GM12878 (cell line): ENCODE results near the gene SLC12A6. TPM values are rescaled to one million over a fixed set of nuclear protein-coding genes. Genes with fewer than 3 reads are reported as not detected.
"Not testable (repeated sequence)": the region's sequence is repeated elsewhere in the genome, so short reads cannot be mapped to it uniquely, and the experiment has no call there.

Experiments used
- ATAC-seq: fragments of 200-7000 bp; cut with Tn5 transposase; 3 replicates; pipeline ENCODE4 v1.9.1; 2020; ENCODE audit warnings: mild to moderate bottlenecking, moderate library complexity
- BruUV-seq: library from RNA; stranded (reverse); fragments of 400-500 nt; replicated peaks from 2 replicates; lab custom pipeline; 2021; lab: Mats Ljungman, UMichigan
- CTCF ChIA-PET: fragments of 300-600 bp; sonication (Branson Sonifier 250); formaldehyde crosslinking; extraction: SDS; loops from one replicate; lab custom pipeline; 2021; ENCODE audit warnings: inconsistent platforms; lab: Yijun Ruan, JAX
- POLR2A ChIA-PET: fragments of 350-600 bp; formaldehyde crosslinking; extraction: SDS; loops from one replicate; lab custom pipeline; 2021; ENCODE audit warnings: inconsistent platforms; lab: Charles Lee
- RAD21 ChIA-PET: fragments of 300-600 bp; sonication (Branson Sonifier 250); formaldehyde crosslinking; loops from one replicate; lab custom pipeline; 2023; ENCODE audit warnings: antibody characterized with exemption; ENCODE audit not compliant: unreplicated experiment; lab: Charles Lee
- SMC1A ChIA-PET: fragments of 300-600 bp; sonication (Branson Sonifier 250); formaldehyde crosslinking; loops from one replicate; lab custom pipeline; 2023; ENCODE audit not compliant: unreplicated experiment, uncharacterized antibody; lab: Charles Lee
- DNase-seq: peaks from one replicate; pipeline ENCODE4 v3.0.0-alpha.2; 2011; ENCODE audit warnings: low read depth, low spot score
- FAIRE-seq: peaks from 3 replicates; lab custom pipeline; 2011; peaks lifted over from hg19 to GRCh38; lab: Jason Lieb, UNC
- H2AFZ ChIP-seq: 2 replicates; pipeline ENCODE4 v1.6.0; 2011; ENCODE audit warnings: low read depth, low read length, control low read depth; ENCODE audit not compliant: control insufficient read depth
- H3K27ac ChIP-seq: 2 replicates; pipeline ENCODE4 v1.5.1; 2011; ENCODE audit warnings: control low read depth; ENCODE audit not compliant: control insufficient read depth, insufficient read depth
- H3K27me3 ChIP-seq, 2 experiments: replicated peaks in 1 of 2; 2 replicates each; pipeline versions ENCODE4 v1.6.0 to v1.6.1; 2011; ENCODE audit warnings: low read length in 1 of 2; ENCODE audit not compliant: control insufficient read depth in 2 of 2, insufficient read depth in 2 of 2
- H3K36me3 ChIP-seq, 2 experiments: 2 replicates each; pipeline ENCODE4 v1.5.1; 2011; ENCODE audit warnings: low read length in 1 of 2; ENCODE audit not compliant: control insufficient read depth in 2 of 2, insufficient read depth in 2 of 2
- H3K4me1 ChIP-seq: 2 replicates; pipeline ENCODE4 v1.6.1; 2011; ENCODE audit warnings: mild to moderate bottlenecking, low read length, moderate library complexity, mixed read lengths; ENCODE audit not compliant: control insufficient read depth, insufficient read depth
- H3K4me2 ChIP-seq: 2 replicates; pipeline ENCODE4 v1.6.0; 2011; ENCODE audit warnings: control low read depth; ENCODE audit not compliant: control insufficient read depth, insufficient read depth
- H3K4me3 ChIP-seq: fragments of 200-600 bp; sonication (generic); 2 replicates; pipeline ENCODE4 v1.5.1; 2016
- H3K79me2 ChIP-seq: 2 replicates; pipeline ENCODE4 v1.6.0; 2011; ENCODE audit warnings: low read length; ENCODE audit not compliant: control insufficient read depth, insufficient read depth
- H3K9ac ChIP-seq: 2 replicates; pipeline ENCODE4 v1.8.0; 2011; ENCODE audit warnings: low read length, control low read depth, mixed read lengths; ENCODE audit not compliant: control insufficient read depth, insufficient read depth
- H3K9me3 ChIP-seq: replicated peaks from 3 replicates; pipeline ENCODE4 v1.5.1; 2011; ENCODE audit warnings: mild to moderate bottlenecking, low read length; ENCODE audit not compliant: control insufficient read depth, insufficient read depth
- H4K20me1 ChIP-seq: 2 replicates; pipeline ENCODE4 v1.6.0; 2011; ENCODE audit not compliant: control insufficient read depth, insufficient read depth
- CBFB ChIP-seq: IDR thresholded peaks from 2 replicates; pipeline ENCODE4 v1.6.1; 2016; ENCODE audit warnings: antibody characterized with exemption, low read depth
- DPF2 ChIP-seq: fragments of 450-650 bp; IDR thresholded peaks from 2 replicates; pipeline ENCODE4 v1.6.1; 2017; ENCODE audit warnings: mild to moderate bottlenecking
- EED ChIP-seq: sonication (generic); IDR thresholded peaks from 2 replicates; pipeline ENCODE4 v1.6.1; 2016; ENCODE audit warnings: antibody characterized with exemption, low read depth
- HCFC1 ChIP-seq: fragments of 150-350 bp; IDR thresholded peaks from 2 replicates; pipeline ENCODE4 v1.6.1; 2014; ENCODE audit warnings: low read length
- HDAC6 ChIP-seq: fragments of 200-600 bp; sonication (generic); IDR thresholded peaks from one replicate; pipeline ENCODE4 v1.8.0; 2017; ENCODE audit warnings: antibody characterized with exemption; ENCODE audit not compliant: unreplicated experiment
- KAT2A ChIP-seq: conservative IDR thresholded peaks from 2 replicates; pipeline ENCODE4 v1.6.1; 2011; ENCODE audit warnings: low read depth, low read length; ENCODE audit not compliant: control insufficient read depth
- MTA2 ChIP-seq: fragments of 450-650 bp; IDR thresholded peaks from 2 replicates; pipeline ENCODE4 v1.6.1; 2016; ENCODE audit warnings: low read depth, mild to moderate bottlenecking, moderate library complexity
- NR2C2 ChIP-seq: IDR thresholded peaks from 2 replicates; pipeline ENCODE4 v1.6.1; 2011; ENCODE audit warnings: borderline replicate concordance, low read depth; ENCODE audit not compliant: control insufficient read depth, insufficient read length
- NR2F1 ChIP-seq: fragments of 450-650 bp; conservative IDR thresholded peaks from 2 replicates; pipeline ENCODE4 v1.6.1; 2017; ENCODE audit warnings: mild to moderate bottlenecking
- PML ChIP-seq: IDR thresholded peaks from 2 replicates; pipeline ENCODE4 v1.6.1; 2012; ENCODE audit warnings: low read length, inconsistent platforms
- RELA ChIP-seq: fragments of 450-650 bp; IDR thresholded peaks from 2 replicates; pipeline ENCODE4 v1.8.0; 2014; ENCODE audit warnings: borderline replicate concordance; ENCODE audit not compliant: partially characterized antibody
- SP1 ChIP-seq: IDR thresholded peaks from one replicate; pipeline ENCODE4 v1.6.1; 2011; ENCODE audit warnings: low read depth, low read length
- SUPT20H ChIP-seq: IDR thresholded peaks from 2 replicates; pipeline ENCODE4 v1.6.1; 2011; ENCODE audit warnings: low read depth, mild to moderate bottlenecking, low read length, moderate library complexity, borderline replicate concordance; ENCODE audit not compliant: control insufficient read depth
- SUZ12 ChIP-seq: fragments of 200-600 bp; sonication (generic); IDR thresholded peaks from one replicate; pipeline ENCODE4 v1.6.1; 2018; ENCODE audit warnings: antibody characterized with exemption, mild to moderate bottlenecking; ENCODE audit not compliant: unreplicated experiment
- USF2 ChIP-seq: IDR thresholded peaks from 2 replicates; pipeline ENCODE4 v1.6.1; 2011; ENCODE audit warnings: low read depth, low read length, improper control_type of control experiment, borderline replicate concordance
- YBX1 ChIP-seq: fragments of 450-650 bp; IDR thresholded peaks from 2 replicates; pipeline ENCODE4 v1.6.1; 2016; ENCODE audit warnings: antibody characterized with exemption
- ZNF207 ChIP-seq: fragments of 450-650 bp; IDR thresholded peaks from 2 replicates; pipeline ENCODE4 v1.6.1; 2014; ENCODE audit warnings: antibody characterized with exemption, mild to moderate bottlenecking, borderline replicate concordance
- ZNF217 ChIP-seq: fragments of 450-650 bp; IDR thresholded peaks from 2 replicates; pipeline ENCODE4 v1.6.1; 2017; ENCODE audit warnings: antibody characterized with exemption, mild to moderate bottlenecking
- WGBS: methylation state at CpG from one replicate; pipeline ENCODE4 v1.1.6; 2016; ENCODE audit warnings: low lambda C conversion rate; ENCODE audit not compliant: insufficient replicate concordance, insufficient coverage; ENCODE audit errors: missing lambda C conversion rate; 5-methylcytosine and 5-hydroxymethylcytosine counted together
- in situ Hi-C: fragments of 300-500 bp; cut with MboI; formaldehyde crosslinking; loops from 9 replicates; pipeline ENCODE4 v1.14.3; 2018; ENCODE audit warnings: mixed read lengths
- intact Hi-C: fragments of 100-400 bp; cut with micrococcal nuclease; formaldehyde crosslinking; loops from one replicate; pipeline ENCODE4 v1.14.2; 2022; ENCODE audit not compliant: unreplicated experiment
- polyA plus RNA-seq, 11 experiments: library from polyadenylated mRNA; depleted of rRNA in 4 of 11; unstranded in 6 of 11; stranded (reverse) in 5 of 11; fragments of >200 nt; fragmentation: Nextera tagmentation in 4 of 11; fragmentation: Illumina TruSeq in 1 of 11; extraction: Ambion mirVana in 4 of 11; extraction: Trizol in 1 of 11; gene quantifications; 1 replicate in 1 of 11; 2 replicates in 10 of 11; pipeline versions ENCODE4 v1.2.1 to v1.2.3, GENCODE V29; 2011 to 2016; ENCODE audit warnings: inconsistent platforms in 2 of 11, missing spikeins in 2 of 11, low read depth in 1 of 11
- total RNA-seq, 4 experiments: library from RNA; depleted of rRNA in 3 of 4; stranded (reverse); fragments of >200 nt in 3 of 4; fragmentation: Illumina TruSeq in 1 of 4; extraction: Trizol in 1 of 4; gene quantifications; 2 replicates each; pipeline versions ENCODE4 v1.2.1 to v1.2.3, GENCODE V29; 2013 to 2021

The SLC12A6 gene
- total and polyA plus RNA-seq, 10 of the 15 experiments (the other 5 are each of a cell fraction or from before 2014, with no cell fraction given): 4.7 to 94.4 (median 34.2) TPM

GRCh38 chr15:34353627-34354026 is 16.0 kb upstream of the SLC12A6 start (continued):
- no peak for TF ChIP-seq KAT2A

GRCh38 chr15:34352996-34353395 is 15.4 kb upstream of the SLC12A6 start:
- H3K4me2 ChIP-seq, ATAC-seq, H3K79me2 ChIP-seq, H3K9ac ChIP-seq, H3K4me1 ChIP-seq, H3K27ac ChIP-seq, DNase-seq, H3K9me3 ChIP-seq, RAD21 ChIA-PET, BruUV-seq, intact Hi-C loops, FAIRE-seq, H4K20me1 ChIP-seq, H3K27me3 ChIP-seq, H2AFZ ChIP-seq, H3K36me3 ChIP-seq, H3K4me3 ChIP-seq, in situ Hi-C loops: not testable (repeated sequence)
- 97% methylated on average over 12 of the region's 12 CpGs for WGBS
- ChIA-PET POLR2A (interaction anchor here (0.6 to 0.7 kb wide), 2 partner anchors 16 to 104 kb away, joined by 3 to 4 read pairs; no protein-coding TSS in a partner anchor), CTCF (interaction anchor here (2.4 kb wide), 1 partner anchor 10 kb away, joined by 6 read pairs; the partner anchor contains the start of genes NOP10 and NUTM1), SMC1A (interaction anchor here (0.7 to 1.8 kb wide), 2 partner anchors 9 to 16 kb away, joined by 3 to 5 read pairs; partner anchors contain the start of genes NOP10 and NUTM1)

- SMC1A ChIA-PET: no interaction called here
- ATAC-seq (no peak), FAIRE-seq (no peak), DNase-seq (no peak)
- H3K27ac ChIP-seq: no peak overlapping the region
- no peaks in the 10 kb centered on the region for H3K79me2 ChIP-seq
- no peak overlapping the region for H3K4me3 ChIP-seq
- RAD21 ChIA-PET: no interaction called here
- BruUV-seq: no TSS peak
- WGBS: 79% methylated on average over 4 of the region's 4 CpGs
- in situ Hi-C loops (no loop called here), intact Hi-C loops (no loop called here)
- TF ChIP-seq MTA2 (no peak), YBX1 (no peak), DPF2 (no peak), USF2 (no peak), SP1 (no peak), NR2C2 (no peak), PML (no peak), NR2F1 (no peak), RELA (no peak), HDAC6 (no peak), ZNF217 (no peak), CBFB (no peak), SUZ12 (no peak), ZNF207 (no peak), EED (no peak), HCFC1 (no peak), SUPT20H (no peak)
- no peak overlapping the region for H3K9ac ChIP-seq
- H3K4me1 ChIP-seq: no peaks in the 10 kb centered on the region
- CTCF ChIA-PET: no interaction called here
- no peaks in the 10 kb centered on the region for H3K9me3 ChIP-seq
- no peaks in the 10 kb centered on the region for H3K27me3 ChIP-seq
- no peak overlapping the region for H3K4me2 ChIP-seq
- no peaks in the 10 kb centered on the region; a peak in 1 of 4 replicates for H3K36me3 ChIP-seq
- H4K20me1 ChIP-seq: no peaks in the 10 kb centered on the region
- no peak overlapping the region for H2AFZ ChIP-seq
- POLR2A ChIA-PET: no interaction called here
Measured at GRCh38 chr15:34349769-34350168, 12.2 kb upstream of the SLC12A6 start.
